H1 (cell line): ENCODE measurements around the gene CTRL. TPM values are rescaled to one million over a fixed set of nuclear protein-coding genes. Genes with fewer than 3 reads are reported as not detected.

Experiments used
- CTCF ChIA-PET: fragments of 300-600 bp; sonication (Branson Sonifier 250); formaldehyde crosslinking; loops from one replicate; lab custom pipeline; 2021; ENCODE audit not compliant: partially characterized antibody; lab: Charles Lee
- POLR2A ChIA-PET: fragments of 300-600 bp; sonication (Branson Sonifier 250); formaldehyde crosslinking; loops from one replicate; lab custom pipeline; 2021; ENCODE audit warnings: inconsistent platforms; ENCODE audit not compliant: partially characterized antibody; lab: Charles Lee
- DNase-seq, 2 experiments: peaks; one replicate each; pipeline versions ENCODE4 v3.0.0 to v3.0.0-alpha.2; 2010 to 2022; ENCODE audit warnings: low spot score in 2 of 2, low read depth in 1 of 2, mixed read lengths in 1 of 2
- FAIRE-seq: peaks from 2 replicates; lab custom pipeline; 2011; peaks lifted over from hg19 to GRCh38; lab: Jason Lieb, UNC
- H2AFZ ChIP-seq: 2 replicates; pipeline ENCODE4 v1.8.1; 2012; ENCODE audit warnings: low read length, inconsistent platforms
- H2AK5ac ChIP-seq: 2 replicates; pipeline ENCODE4 v1.6.1; 2013; ENCODE audit warnings: low read depth, low read length
- H2BK120ac ChIP-seq: replicated peaks from 2 replicates; pipeline ENCODE3; 2013; ENCODE audit warnings: low read depth, low read length, inconsistent platforms
- H2BK12ac ChIP-seq: 2 replicates; pipeline ENCODE4 v1.6.1; 2013; ENCODE audit warnings: low read depth, low read length
- H2BK15ac ChIP-seq: 2 replicates; pipeline ENCODE4 v1.6.1; 2013; ENCODE audit warnings: low read length
- H2BK20ac ChIP-seq: 2 replicates; pipeline ENCODE4 v1.6.1; 2013; ENCODE audit warnings: low read length
- H2BK5ac ChIP-seq: 2 replicates; pipeline ENCODE4 v1.6.1; 2013; ENCODE audit warnings: low read depth, low read length
- H3K14ac ChIP-seq: 2 replicates; pipeline ENCODE4 v1.6.1; 2013; ENCODE audit warnings: inconsistent platforms; ENCODE audit not compliant: insufficient read length
- H3K18ac ChIP-seq: 2 replicates; pipeline ENCODE4 v1.6.1; 2013; ENCODE audit warnings: low read length; ENCODE audit errors: extremely low read depth
- H3K23ac ChIP-seq: 2 replicates; pipeline ENCODE4 v1.6.1; 2013; ENCODE audit warnings: inconsistent platforms; ENCODE audit not compliant: insufficient read length
- H3K23me2 ChIP-seq: 2 replicates; pipeline ENCODE4 v1.6.1; 2013; ENCODE audit warnings: low read depth, low read length
- H3K27ac ChIP-seq: 2 replicates; pipeline ENCODE4 v1.6.1; 2011; ENCODE audit warnings: low read depth, low read length, inconsistent platforms
- H3K27me3 ChIP-seq, 4 experiments: replicated peaks in 1 of 4; 1 replicate in 1 of 4; 2 replicates in 3 of 4; pipeline versions ENCODE4 v1.6.1 to v1.8.1; 2011 to 2013; ENCODE audit warnings: low read length in 3 of 4, mild to moderate bottlenecking in 3 of 4, inconsistent platforms in 2 of 4, mixed read lengths in 2 of 4, moderate library complexity in 1 of 4; ENCODE audit not compliant: control insufficient read depth in 3 of 4, insufficient read depth in 3 of 4; ENCODE audit errors: extremely low read depth in 1 of 4
- H3K36me3 ChIP-seq, 4 experiments: 2 replicates each; pipeline versions ENCODE4 v1.6.1 to v1.8.1; 2011 to 2013; ENCODE audit warnings: mild to moderate bottlenecking in 4 of 4, low read length in 3 of 4, moderate library complexity in 2 of 4, control low read depth in 1 of 4, inconsistent platforms in 1 of 4; ENCODE audit not compliant: insufficient read depth in 4 of 4, control insufficient read depth in 2 of 4
- H3K4ac ChIP-seq: replicated peaks from 2 replicates; pipeline ENCODE3; 2013; ENCODE audit warnings: low read length, low read depth, mixed read lengths, inconsistent platforms; ENCODE audit not compliant: insufficient read length
- H3K4me1 ChIP-seq, 4 experiments: replicated peaks in 1 of 4; 1 replicate in 1 of 4; 2 replicates in 3 of 4; pipeline versions ENCODE4 v1.6.1 to v1.8.1; 2011 to 2013; ENCODE audit warnings: low read length in 3 of 4, inconsistent platforms in 2 of 4, mixed read lengths in 1 of 4; ENCODE audit not compliant: insufficient read depth in 4 of 4, control insufficient read depth in 3 of 4
- H3K4me2 ChIP-seq, 2 experiments: 2 replicates each; pipeline versions ENCODE4 v1.6.1 to v1.8.1; 2011 to 2013; ENCODE audit warnings: low read depth in 2 of 2, low read length in 2 of 2, control low read depth in 1 of 2, inconsistent platforms in 1 of 2, mild to moderate bottlenecking in 1 of 2; ENCODE audit not compliant: insufficient read depth in 1 of 2
- H3K4me3 ChIP-seq, 4 experiments: fragments of 200-600, 300-600 bp in 1 of 4; sonication (generic), shearing (Covaris generic), sonication (Bioruptor Twin) in 1 of 4; 2 replicates each; pipeline versions ENCODE4 v1.5.1 to v1.8.1; 2011 to 2016; ENCODE audit warnings: low read length in 4 of 4, low read depth in 3 of 4, control low read depth in 2 of 4, inconsistent platforms in 2 of 4, mild to moderate bottlenecking in 2 of 4, mixed read lengths in 1 of 4, moderate library complexity in 1 of 4; ENCODE audit not compliant: insufficient read depth in 2 of 4; ENCODE audit errors: extremely low read depth in 1 of 4
- H3K56ac ChIP-seq: replicated peaks from 2 replicates; pipeline ENCODE3; 2013; ENCODE audit warnings: low read depth, mild to moderate bottlenecking, mixed read lengths, low read length, inconsistent platforms; ENCODE audit not compliant: insufficient read length
- H3K79me1 ChIP-seq: 2 replicates; pipeline ENCODE4 v1.6.1; 2013; ENCODE audit warnings: low read depth, low read length, control low read depth
- H3K79me2 ChIP-seq, 2 experiments: 2 replicates each; pipeline versions ENCODE4 v1.6.1 to v1.8.1; 2012 to 2013; ENCODE audit warnings: low read length in 2 of 2, mild to moderate bottlenecking in 2 of 2, inconsistent platforms in 1 of 2; ENCODE audit not compliant: insufficient read depth in 2 of 2, control insufficient read depth in 1 of 2
- H3K9ac ChIP-seq, 4 experiments: replicated peaks in 1 of 4; 1 replicate in 1 of 4; 2 replicates in 3 of 4; pipeline versions ENCODE4 v1.6.1 to v1.8.1; 2011 to 2013; ENCODE audit warnings: low read depth in 3 of 4, low read length in 3 of 4, control low read depth in 2 of 4, mild to moderate bottlenecking in 2 of 4, moderate library complexity in 2 of 4, inconsistent platforms in 1 of 4; ENCODE audit errors: extremely low read depth in 1 of 4
- H3K9me3 ChIP-seq, 2 experiments: 2 replicates each; pipeline versions ENCODE4 v1.6.1 to v1.8.1; 2012 to 2013; ENCODE audit warnings: mild to moderate bottlenecking in 2 of 2, moderate library complexity in 2 of 2, control low read depth in 1 of 2, inconsistent platforms in 1 of 2, low read depth in 1 of 2, low read length in 1 of 2, mixed read lengths in 1 of 2; ENCODE audit not compliant: insufficient read depth in 2 of 2
- H4K20me1 ChIP-seq, 2 experiments: replicated peaks in 1 of 2; 2 replicates each; pipeline versions ENCODE3 to v1.8.1; 2011 to 2013; ENCODE audit warnings: inconsistent platforms in 2 of 2, low read length in 2 of 2, mild to moderate bottlenecking in 1 of 2; ENCODE audit not compliant: insufficient read depth in 2 of 2, control insufficient read depth in 1 of 2
- H4K5ac ChIP-seq: 2 replicates; pipeline ENCODE4 v1.6.1; 2013; ENCODE audit warnings: low read length, low read depth, mixed read lengths, inconsistent platforms; ENCODE audit not compliant: insufficient read length
- H4K8ac ChIP-seq: 2 replicates; pipeline ENCODE4 v1.8.0; 2013; ENCODE audit warnings: mild to moderate bottlenecking, moderate library complexity, low read length, inconsistent platforms; ENCODE audit not compliant: insufficient read depth; ENCODE audit errors: extremely low read depth
- H4K91ac ChIP-seq: replicated peaks from 2 replicates; pipeline ENCODE3; 2013; ENCODE audit warnings: low read length, mixed read lengths, inconsistent platforms; ENCODE audit not compliant: insufficient read length
- TEAD4 ChIP-seq: IDR thresholded peaks from 2 replicates; pipeline ENCODE4 v1.6.1; 2012; ENCODE audit warnings: low read depth, low read length, inconsistent platforms, mixed read lengths
- WGBS, 2 experiments: shearing (Covaris generic) in 1 of 2; methylation state at CpG; one replicate each; pipeline versions ENCODE4 v1.1.6 to v1.1.7; 2013 to 2015; ENCODE audit warnings: low lambda C conversion rate in 2 of 2, mixed read lengths in 2 of 2, inconsistent platforms in 1 of 2, low coverage in 1 of 2, missing lambda C conversion rate in 1 of 2; ENCODE audit not compliant: insufficient replicate concordance in 2 of 2, insufficient coverage in 1 of 2, insufficient read length in 1 of 2; ENCODE audit errors: extremely low coverage in 1 of 2, missing lambda C conversion rate in 1 of 2; 5-methylcytosine and 5-hydroxymethylcytosine counted together
- polyA plus RNA-seq, 7 experiments: library from polyadenylated mRNA; depleted of rRNA in 3 of 7; stranded (reverse) in 5 of 7; unstranded in 2 of 7; fragments of >200 nt in 5 of 7; fragments of 200-250 nt in 2 of 7; gene quantifications; 1 replicate in 5 of 7; 2 replicates in 1 of 7; 4 replicates in 1 of 7; pipeline versions ENCODE4 v1.2.1 to v1.2.3, GENCODE V29; 2011 to 2013; ENCODE audit warnings: missing spikeins in 2 of 7, mixed read lengths in 2 of 7
- total RNA-seq: library from RNA; stranded (reverse); fragmentation: NEBNext Ultra II Directional; extraction: Animal tissue kit (Norgen Biotek cat#: 25700); gene quantifications from 2 replicates; pipeline ENCODE4 v1.2.1, GENCODE V29; 2021

The CTRL gene
- total and polyA plus RNA-seq, 2 of the 8 experiments (the other 6 are each of a cell fraction or from before 2014, with no cell fraction given), result 1.7 to 4.2 TPM

GRCh38 chr16:67961551-67961957 is 29.9 kb upstream of the CTRL start:
- Histone ChIP-seq H4K91ac (no peak overlapping the region), H3K4ac (no peak overlapping the region), H3K9ac (no peak overlapping the region), H4K20me1 (peaks cover 4 to 25% of the 10 kb centered on the region in 2 experiments), H3K4me3 (no peak overlapping the region), H3K79me1 (peaks cover 12% of the 10 kb centered on the region; the same call in 1 of the 2 replicates), H3K36me3 (peaks cover 4 to 27% (median 22%) of the 10 kb centered on the region in 4 experiments; a peak in 6 of 8 replicates), H2BK12ac (no peak overlapping the region), H3K23me2 (no peaks in the 10 kb centered on the region; the same call in 1 of the 2 replicates), H4K5ac (no peak overlapping the region), H2AFZ (no peak overlapping the region), H2BK15ac (no peak overlapping the region), H3K4me1 (peaks cover 3 to 15% (median 12%) of the 10 kb centered on the region in 4 experiments; a peak in 6 of 7 replicates), H3K14ac (no peak overlapping the region), H3K23ac (no peak overlapping the region), H3K79me2 (no peaks in the 10 kb centered on the region; a peak in 1 of 4 replicates), H3K9me3 (no peaks in the 10 kb centered on the region), H3K27ac (no peak overlapping the region), H2BK20ac (no peak overlapping the region), H3K27me3 (no peaks in the 10 kb centered on the region), H3K4me2 (no peak overlapping the region), H3K18ac (no peak overlapping the region), H4K8ac (no peak overlapping the region), H2BK5ac (no peak overlapping the region), H2AK5ac (no peak overlapping the region), H2BK120ac (no peak overlapping the region), H3K56ac (no peak overlapping the region)
- POLR2A ChIA-PET, result interaction anchor here (0.8 to 0.9 kb wide), 2 partner anchors 10 to 17 kb away, joined by 3 read pairs; partner anchors contain the start of gene LCAT
- 98% methylated on average over 12 of the region's 13 CpGs; no CpG with 5 or more reads in 1 of the 2 experiments for WGBS, 2 experiments
- CTCF ChIA-PET, result interaction anchor here (0.9 to 10.9 kb wide), 3 partner anchors 17 to 66 kb away, joined by 3 to 90 read pairs (median 9); partner anchors contain the start of gene LCAT
- FAIRE-seq (no peak), DNase-seq (no peak)
- no peak for TF ChIP-seq TEAD4
